NCI-H1436 treated with DMSO at 0.1 percent for 48 hours (cell line): ENCODE data around the gene USP10.

Experiments used
- DNase-seq: peaks from one replicate; lab custom pipeline; 2025; lab: John Stamatoyannopoulos, UW

USP10 gene

DNA sequence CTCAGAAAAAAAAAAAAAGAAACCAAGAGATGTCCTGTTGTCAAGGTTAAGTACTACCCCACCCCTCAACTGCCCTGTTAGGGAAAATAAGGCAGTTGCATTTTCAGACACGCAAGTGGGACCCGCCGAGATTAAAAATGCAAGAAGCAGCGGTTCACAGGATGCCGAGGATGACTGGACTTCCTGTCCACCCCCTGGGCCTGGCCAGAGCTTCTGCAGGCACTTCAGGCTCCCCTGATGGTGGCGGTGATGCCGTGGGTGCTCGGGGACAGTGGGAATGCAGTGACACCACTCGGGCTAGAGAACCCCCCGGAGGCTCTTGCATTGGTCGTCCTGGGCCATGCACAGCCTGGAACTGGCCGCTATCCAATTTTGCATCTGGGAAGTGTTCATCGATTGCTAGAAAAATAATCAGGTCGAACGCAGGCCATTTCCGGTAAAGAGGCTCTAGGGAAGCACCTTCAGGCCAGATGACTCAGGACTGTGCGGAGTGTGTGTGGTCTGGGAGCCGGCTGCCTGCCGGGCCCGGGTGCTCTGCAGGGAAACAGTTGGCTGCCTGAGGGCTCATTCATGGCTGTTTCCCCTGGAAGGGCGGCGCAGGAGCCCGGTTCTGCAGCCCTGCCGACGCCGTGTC, 106.6 kb downstream of the USP10 start:
- DNase-seq, result no peak

DNA sequence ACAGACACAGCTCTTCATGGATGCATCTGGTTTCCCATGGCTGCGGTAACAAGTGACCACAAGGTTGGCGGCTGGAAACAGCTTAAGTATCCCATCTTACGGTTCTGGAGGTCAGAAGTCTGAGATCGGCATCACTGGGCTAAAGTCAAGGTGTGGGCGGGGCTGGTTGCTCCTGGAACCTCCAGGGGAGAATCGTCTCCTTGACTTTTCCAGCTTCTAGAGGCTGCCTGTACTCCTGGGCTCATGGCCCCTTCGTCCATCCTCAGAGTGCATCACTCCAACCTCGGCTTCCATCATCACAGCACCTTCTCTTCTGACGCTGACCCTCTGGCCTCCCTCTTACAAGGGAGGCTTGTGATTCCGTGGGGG, 107.1 kb downstream of the USP10 start:
- no peak for DNase-seq

DNA sequence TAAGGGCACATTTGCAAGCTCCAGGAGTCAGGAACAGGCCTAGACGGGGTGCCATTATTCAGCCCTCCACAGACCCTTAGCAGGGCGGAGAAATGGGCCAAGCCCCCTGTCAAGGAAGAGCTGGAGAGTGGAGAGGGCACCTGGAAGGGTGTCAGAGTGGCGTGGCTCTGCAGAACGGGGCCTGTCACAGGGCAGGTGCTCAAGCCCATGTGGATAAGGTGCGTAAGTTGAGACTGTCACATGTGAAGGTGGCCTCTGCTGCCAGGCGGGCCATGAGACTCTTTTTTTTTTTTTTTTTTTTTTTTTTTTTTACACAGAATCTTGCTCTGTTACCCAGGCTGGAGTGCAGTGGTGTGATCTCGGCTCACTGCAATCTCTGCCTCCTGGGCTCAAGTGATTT, 108.0 kb downstream of the USP10 start:
- no peak for DNase-seq

DNA sequence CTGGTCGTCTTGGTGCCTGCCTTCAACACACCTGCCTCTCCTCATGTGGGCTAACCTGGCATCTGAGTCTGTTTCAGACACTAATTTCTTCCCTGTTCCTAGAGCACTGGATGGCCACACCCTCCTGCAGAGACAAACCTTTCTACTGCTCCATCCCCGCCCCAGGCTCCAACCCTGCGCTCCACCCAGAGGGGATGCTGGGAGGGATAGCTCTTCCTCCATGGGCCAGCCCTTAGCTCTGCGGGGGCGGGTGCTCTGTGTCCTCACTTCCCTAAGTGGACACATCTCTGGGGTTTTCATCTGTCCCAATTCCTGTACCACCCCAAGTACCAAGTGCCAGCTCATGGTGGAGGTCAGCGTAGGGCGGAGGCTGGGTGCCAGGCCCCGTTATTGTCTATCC, 109.0 kb downstream of the USP10 start:
- DNase-seq, result no peak

DNA sequence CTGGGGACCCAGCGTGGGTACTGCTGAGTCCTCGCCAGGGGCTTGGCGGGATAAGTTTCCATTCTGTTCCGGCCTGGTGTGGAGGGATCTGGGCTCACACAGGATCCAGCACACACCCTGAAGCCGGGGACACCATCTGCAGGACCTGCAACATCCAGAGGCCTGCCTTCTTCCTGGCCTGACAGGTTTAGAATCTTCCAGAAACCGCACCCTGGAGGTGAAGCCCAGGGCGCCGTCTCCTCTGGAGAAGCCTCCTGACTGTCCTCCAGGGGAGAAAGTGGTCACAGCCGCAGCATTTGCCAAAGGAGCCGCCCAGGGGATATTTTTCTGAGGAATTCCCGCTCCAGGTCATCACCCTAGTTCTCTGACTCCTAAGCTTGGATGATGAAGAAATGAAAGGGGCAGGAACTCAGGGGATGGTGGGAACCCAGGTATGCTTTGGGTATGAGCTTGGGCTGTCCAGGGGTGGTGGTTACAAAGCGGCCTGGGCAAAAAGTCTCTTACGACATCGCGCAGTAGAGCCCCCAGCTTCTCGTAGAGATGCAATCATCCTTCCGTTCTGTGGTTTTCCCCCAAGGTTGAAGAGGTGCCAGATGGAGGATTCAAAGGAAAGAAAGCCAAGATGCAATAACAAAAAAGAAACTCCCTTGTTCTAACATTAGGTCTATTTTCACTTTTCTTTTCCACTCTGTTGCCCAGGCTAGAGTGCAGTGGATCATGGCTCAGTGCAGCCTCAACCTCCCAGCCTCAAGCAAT, 110.9 kb downstream of the USP10 start:
- no peak for DNase-seq

DNA sequence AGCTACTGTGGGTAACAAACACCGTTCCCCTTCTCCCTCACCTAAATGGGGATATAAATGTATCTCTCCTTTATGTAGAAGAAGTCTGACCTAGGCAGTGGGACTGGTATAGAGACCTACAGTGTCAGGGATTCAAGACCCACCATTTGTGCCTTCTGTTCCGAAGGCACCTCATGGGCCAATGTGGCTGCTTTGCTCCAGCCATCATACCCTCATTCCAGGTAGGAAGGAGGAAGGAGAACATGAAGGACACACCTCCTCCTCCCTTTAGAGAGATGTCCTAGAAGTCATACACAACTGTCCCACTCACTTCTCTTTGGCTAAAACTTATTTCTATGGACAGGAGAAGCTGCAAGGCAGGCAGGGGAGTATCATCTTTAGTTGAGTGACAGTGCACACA, 111.7 kb downstream of the USP10 start:
- DNase-seq, result no peak

DNA sequence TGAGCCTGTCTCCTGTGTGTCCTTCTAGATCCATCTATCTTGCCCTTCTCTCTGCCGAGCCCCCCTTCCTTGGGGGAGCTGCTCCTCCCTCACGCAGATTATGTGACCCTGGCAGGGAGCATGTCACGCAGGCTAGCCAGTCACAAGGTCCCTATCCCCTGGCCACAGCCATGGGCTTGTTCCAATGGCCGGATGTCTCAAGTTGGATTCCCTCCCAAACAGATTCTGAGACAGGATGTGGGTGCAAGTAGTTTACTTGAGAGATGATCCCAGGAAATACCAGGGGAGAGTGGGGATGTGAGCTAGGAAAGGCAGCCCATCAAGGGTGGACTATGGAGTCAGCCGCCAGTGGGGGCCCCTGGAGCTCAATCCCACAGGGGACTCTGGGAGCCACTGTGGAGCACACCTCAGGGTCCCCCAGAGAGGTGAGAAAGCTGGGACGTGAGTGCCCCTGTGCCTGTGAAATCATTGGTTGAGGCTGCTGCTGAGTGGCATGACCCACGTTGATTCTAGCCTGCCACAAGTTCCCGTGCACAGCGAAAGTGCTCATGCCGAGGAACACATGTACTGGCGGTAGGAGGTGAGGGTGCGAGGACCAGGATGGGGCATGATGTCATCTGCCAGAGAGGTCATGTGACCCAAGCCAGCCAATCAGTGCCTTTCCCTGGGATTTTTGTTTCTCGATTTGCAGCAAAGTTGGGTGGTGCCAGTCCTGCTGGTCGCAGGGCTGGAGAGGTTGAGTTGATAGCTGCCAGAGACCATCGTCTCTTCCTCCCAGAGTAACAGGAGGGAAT, 113.5 kb downstream of the USP10 start:
- DNase-seq, result no peak

DNA sequence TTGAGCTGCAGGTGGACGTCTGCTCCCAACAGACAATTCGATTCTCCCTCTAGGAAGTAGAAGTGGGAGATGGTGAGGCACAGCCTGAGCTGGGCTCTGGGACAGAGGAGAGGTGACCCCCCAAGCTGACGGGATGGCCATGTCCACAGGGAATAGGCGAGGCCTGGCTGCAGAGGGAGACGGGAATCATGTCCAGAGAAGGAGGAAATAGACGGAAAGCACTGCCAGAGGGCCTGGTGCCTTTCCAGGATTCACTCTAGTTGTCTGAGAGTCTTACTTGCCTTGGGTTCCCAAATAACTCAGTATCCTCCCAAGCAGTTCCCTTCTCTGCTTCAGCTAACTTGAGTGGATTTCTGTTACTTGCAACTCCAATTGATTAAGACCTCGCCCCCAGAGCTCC, 115.7 kb downstream of the USP10 start:
- no peak for DNase-seq

DNA sequence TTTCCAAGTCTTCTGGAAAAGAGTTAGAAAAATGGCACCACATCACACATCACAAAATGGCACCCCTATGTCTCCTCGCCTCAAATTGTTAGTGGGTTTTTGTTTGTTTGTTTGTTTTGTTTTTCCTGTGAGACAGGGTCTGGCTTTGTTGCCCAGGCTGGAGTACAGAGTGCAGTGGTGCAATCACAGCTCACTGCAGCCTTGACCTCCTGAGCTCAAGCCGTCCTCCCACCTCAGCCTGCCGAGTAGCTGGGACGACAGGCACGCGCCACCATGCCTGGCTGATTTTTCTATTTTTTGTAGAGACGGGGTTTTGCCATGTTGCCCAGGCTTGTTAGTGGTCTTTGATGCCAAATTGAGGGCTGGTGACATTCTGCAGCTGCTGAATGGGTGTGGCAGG, 116.2 kb downstream of the USP10 start:
- DNase-seq, result no peak

DNA sequence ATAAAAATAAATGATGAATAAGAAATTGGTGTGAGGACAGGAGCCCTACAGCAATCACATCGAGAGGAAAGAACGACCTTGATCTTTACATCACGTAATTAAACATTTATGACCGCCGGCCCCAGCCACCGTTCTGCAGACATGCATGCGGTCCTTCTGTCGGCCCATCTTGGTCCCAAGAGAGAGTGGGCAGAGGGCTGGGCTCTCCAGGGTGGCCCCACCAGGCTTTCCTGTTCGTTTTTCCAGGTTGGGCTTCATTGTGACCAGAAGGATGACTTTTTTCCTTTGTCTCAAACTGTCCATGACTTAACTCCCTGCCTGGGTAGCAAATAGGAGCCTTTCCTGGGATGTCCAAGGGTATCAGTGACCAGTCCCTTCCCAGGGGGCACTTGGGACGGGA, 116.7 kb downstream of the USP10 start:
- DNase-seq, result no peak

DNA sequence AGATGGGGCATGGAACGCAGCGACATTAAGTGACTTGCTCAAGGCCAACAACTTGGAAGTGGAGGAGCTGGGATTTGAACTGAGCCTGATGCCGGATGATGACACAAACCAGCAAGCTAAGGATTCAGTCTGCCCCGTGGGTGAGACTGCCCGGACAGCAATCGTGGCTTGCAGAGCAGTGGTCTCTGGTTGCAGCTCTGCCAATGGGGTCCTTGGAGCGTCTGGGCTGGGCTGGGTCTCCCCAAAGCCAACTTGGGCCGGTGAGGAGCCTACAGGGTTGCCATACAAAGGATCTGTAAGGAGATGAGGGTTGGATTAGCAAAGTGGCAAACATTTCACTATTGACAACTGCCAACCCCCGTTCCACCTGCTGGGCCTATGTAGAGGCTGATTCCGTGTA, 117.4 kb downstream of the USP10 start:
- no peak for DNase-seq

DNA sequence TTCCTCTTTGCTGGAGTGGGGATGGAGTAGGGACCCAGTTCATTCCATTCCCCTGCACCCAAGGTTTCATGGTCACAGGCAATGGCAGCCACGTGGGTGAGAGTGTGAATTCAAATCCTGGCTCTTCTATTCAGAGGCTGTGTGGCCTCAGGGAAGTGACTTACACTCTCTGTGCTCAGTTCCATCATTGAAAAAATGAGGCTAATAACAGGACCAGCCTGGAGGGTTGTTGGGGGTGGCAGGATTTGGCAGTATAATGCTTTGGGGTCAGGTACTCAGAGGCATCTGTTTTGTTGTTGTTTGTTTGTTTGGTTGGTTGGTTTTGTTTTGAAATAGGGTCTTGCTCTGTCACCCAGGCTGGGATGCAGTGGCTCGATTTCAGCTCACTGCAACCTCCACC, 117.8 kb downstream of the USP10 start:
- DNase-seq, result no peak

DNA sequence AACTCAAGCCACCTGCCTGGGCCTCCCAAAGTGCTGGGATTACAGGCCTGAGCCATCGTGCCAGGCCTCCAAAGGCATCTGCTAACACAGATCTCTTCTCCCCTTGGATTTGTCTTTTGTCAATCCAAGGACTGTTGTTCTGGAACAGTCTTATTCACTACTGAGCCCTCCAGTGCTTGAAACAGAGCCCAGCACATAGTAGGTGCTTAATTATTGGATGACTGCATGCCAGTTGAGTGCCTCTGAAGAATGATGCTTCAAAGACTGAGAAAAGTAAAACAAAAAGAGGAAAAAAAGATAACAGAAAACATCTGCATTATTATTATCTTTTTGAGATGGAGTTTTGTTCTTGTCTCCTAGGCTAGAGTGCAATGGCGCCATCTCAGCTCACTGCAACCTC, 118.3 kb downstream of the USP10 start:
- no peak for DNase-seq

DNA sequence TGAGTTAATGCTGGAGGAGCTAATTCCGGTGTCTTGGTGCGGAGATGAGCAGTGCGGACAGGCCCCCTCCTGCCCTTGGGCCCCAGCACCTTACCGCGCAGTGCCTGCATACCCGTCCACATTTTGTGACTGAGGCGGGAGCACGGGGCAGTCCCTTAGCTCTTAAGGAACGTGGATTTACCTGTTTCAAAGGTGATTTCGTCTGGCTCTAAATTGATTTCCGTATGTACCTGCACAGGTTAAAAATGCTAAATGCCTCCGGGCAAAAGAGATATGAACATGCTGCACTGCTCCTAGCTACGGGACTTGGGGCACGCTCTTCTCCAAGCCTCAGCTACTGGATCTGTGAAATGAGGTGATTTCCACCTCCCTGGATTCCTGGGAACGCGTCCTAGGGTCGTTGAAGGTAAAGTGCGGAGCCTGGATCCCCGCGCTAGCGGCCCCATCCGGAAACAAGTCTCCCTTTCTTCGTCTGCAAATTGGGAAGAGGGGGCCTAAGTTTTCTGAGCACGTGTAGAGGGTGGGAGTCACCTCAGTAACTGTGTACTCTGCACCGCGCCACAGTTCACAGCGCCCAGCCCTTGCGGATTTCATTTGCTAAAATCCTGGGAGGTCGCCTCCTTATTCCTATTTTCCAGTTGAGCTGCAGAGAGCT, 119.3 kb downstream of the USP10 start:
- DNase-seq, result no peak

DNA sequence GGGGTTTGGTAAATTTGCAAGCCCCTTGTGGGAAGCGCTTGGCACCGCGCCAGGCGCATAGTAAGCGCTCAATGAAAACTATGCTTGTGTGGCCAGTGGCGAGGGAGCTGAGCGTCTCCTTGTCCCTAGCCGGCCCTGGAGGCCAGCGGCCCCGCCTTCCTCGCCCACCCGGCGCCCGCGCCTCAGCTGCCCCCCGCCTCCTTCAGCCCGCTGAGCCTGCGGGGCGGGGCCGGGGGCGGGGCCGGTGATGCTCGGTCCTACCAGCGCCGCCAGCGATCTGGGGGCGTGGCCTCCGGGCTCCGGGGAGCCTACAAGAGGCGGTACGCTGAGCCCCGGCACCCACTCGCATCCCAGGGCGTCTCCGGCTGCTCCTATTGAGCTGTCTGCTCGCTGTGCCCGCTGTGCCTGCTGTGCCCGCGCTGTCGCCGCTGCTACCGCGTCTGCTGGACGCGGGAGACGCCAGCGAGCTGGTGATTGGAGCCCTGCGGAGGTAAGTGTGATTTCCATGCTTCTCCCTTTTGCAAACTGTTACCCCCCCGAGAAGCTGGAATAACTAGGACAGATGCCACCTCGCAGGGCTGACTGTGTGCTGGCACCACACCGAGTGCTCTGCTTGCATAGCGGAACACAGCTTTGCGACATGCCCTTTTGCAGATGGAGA, 120.0 kb downstream of the USP10 start, which contains the start of gene CRISPLD2:
Gene CRISPLD2, plus strand, starts transcription at position 342 of the 661 bp plus-strand sequence. CDS start 18,511 bp downstream, outside the sequence.
- peak; percentile 85 for DNase-seq

DNA sequence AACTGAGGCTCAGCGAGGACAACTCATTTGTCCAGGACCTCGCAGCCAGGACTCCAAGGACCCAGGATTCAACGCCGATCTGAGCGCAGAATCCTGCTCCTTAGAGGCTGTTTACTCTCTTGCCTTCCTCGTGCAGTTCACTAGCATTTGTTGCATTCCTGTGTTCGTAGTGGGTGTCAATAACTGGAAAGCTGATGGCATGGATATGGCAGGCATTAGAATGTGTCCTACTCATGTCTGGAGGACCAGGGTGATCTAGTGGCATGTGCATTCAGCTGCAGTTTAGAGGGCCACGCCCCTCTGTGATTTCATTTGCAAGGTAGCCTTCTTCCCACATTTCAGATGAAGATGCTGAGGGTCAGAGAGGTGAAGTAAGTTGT, 120.5 kb downstream of the USP10 start:
- DNase-seq, result no peak

DNA sequence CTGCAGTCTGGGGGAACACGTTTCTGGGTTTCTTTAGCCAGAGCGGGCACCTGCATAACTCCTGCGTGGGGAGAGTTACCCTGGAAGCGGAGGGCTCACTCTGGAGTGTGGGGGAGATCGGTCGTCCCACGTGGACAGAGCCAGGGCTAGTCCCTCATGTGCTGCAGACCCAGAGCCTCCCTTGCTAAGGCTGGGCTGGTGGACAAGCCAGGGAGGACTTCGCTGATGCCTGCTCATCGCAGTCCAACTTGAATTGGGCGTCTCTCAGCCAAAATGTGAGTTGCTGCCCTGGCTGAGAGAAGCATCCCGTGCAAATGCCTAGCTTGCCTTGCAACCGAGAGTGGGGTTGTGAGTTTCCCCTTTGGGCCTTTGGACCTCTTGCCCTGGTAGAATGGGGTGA, 121.0 kb downstream of the USP10 start:
- no peak for DNase-seq

DNA sequence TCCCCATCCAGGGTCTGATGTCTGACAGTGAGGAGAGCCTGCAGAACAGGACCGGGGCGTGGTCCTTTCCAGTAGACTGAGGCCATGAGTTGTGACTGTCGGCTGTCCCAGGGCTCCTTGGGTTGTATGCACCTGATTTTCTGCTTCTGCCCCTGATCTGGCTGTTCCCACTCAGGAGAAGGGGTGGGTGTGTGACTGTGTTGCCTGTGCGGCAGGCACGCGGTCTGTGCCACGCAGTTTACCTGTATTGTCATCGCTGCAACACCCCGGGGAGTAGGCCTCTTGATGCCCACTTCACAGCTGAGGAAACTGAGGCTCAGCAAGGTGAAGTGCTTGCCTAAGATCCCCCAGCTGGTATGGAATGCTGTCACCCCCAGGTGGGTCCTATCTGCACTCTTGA, 121.4 kb downstream of the USP10 start:
- DNase-seq, result no peak

DNA sequence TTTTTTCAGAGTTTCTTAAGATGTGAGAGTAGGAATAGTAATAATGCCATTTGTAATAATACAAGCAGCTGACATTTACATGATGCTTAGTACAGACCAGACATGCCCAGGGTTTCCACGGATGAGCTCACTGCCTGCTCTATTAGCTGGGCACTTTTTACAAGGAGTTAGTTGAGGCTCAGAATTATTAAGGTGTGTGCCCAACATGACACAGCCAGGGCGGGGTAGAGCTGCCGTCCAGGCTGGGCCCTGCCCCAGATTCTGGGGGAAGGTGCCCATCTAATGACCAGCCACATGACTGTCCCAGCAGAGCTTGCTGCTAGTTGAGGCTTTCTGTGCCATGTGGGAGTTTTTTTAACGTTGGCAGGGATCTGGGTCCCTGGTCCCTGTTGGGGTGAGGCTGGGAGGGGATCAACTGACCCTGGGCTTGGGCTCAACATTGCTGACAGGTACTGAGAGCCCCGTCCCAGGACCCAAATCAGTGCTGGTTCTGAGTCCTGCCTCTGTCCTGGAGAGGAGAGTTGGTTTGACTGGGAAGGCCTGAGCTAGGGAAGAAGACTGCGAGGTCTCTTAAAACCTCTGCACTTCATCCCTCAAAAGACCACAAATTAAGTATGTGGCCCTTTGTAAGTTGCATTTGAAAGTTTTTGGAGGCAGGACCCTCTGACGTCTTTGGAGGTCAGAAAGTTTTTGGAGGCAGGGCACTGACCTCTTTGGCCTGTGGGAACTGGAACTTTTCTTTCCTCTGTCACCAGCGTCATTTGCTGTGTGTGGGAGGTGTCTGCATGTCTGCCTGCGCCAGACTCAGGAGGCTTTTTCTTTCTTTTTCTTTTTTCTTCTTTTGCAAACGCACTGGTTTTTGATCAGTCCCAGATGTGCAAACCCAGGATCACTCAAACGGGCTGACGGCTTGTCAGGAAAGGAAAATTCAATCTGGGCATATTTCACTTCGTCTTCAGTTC, 122.2 kb downstream of the USP10 start:
- DNase-seq, result no peak

DNA sequence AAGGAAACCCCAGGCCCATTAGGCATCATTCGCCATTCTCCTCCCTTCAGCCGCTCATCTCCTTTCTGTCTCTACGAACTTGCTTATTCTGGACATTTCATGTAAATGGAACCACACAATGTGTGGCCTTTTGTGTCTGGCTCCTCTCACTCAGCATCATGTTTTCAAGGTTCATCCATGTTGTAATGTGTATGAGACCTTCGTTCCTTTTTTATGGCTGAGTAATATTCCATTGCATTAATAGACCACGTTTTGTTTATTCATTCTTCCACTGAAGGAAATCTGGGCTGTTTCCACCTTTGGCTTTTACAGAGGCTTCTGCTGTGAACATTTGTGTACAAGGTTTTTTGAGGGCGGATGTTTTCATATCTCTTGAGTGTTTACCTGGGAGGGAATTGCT, 123.2 kb downstream of the USP10 start:
- DNase-seq, result no peak

DNA sequence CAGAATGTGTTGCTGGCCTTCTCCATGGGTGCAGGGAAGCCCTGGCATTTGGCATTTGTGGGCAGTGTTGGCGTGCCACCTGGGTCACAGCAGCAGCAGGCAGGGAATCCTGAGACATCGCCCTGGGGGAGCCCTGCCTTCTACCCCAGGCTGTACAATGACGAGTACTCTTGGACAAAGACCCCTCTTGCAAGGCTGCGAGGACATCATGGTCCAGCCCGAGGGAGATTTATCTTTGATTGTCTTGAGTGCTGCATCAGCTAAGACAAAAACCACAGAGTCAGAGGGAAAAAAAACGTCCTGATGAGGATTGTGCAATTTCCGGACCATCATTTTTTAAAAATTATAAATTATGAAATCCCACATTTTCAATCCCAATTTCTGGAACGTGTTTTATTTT, 123.7 kb downstream of the USP10 start:
- no peak for DNase-seq
